Skin of body (tissue), 2 donors: ENCODE data around the gene CNKSR2. TPM values are rescaled to one million over a fixed set of nuclear protein-coding genes. Genes with fewer than 3 reads are reported as not detected.

ENCODE experiments used
- DNase-seq: peaks from one replicate; lab custom pipeline; 2025; lab: John Stamatoyannopoulos, UW
- total RNA-seq: library from RNA; depleted of rRNA; stranded (reverse); fragments of >200 nt; gene quantifications from one replicate; pipeline ENCODE4 v1.2.3, GENCODE V29; 2014

The CNKSR2 gene
- total RNA-seq, 1 donor from 2014 or later, result 8.2 TPM

DNA sequence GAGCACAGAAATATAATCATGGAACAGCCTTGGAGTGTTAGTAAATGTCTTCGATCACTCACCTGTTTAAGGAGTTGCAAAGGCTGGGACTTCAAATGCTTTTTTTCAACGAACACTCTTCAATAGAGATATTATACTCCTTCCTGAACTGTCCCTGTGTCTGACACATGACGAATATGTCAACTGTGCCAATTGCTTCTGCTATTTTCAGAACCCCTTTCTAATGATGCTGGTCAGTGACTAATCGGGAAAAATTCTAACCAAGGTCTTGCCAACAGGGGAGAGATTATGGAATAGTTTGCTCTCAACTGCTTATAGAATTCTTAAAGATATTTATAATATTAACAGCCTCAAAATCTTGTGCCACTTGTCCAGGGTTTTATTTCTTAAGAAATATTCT lies 292.5 kb downstream of the CNKSR2 start:
- no peak for DNase-seq

DNA sequence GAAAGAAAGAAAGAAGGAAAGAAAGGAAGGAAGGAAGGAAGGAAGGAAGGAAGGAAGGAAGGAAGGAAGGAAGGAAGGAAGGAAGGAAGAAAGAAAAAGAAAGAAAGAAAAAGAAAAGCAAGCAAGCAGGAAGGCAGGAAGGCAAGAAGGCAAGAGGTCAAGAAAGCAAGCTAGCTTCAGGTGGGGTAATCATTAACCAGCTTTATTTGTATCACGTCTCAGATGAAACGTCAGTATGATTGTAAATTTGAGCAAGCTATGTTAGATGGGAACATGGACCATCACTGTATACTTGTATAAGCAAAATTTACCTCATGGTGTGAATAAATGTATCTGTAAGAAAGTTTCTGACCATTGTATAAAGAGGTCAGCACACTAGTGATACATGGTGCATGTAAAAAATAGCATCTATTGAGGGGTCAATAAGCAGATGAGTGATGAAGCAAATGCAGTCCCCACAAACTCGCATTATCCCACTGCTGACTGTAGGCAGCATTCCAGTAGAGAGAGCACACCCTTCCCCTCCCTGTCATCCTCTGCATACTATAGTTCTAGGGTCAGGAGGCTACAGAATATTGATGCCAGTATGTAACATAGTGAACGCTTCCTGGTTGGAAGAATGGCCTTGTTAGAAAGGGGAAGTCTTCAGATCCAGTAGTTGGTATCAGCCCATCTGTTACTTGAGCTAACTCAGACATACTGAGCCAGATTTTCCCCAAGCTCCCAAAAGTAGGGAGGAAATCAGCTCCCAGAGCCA lies 300.4 kb downstream of the CNKSR2 start:
- DNase-seq, result no peak

DNA sequence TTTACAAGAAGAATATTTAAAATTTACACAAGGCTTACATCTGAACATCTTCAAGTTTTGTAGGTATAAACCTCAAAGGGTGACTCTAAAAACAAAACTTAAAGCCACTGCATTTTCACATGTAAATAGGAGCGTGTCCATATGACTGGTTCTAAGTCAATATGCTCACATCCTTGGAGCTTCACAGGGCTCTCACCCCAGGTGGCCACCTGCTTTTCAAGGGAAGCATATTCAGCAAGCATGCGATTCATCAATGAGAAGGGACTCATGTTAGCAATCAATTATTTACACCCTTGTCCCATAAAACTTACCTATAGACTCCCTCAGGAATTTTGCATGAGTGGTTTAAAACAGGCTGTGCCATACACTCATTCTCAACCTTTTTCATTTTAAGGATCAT lies 301.7 kb downstream of the CNKSR2 start:
- no peak for DNase-seq

DNA sequence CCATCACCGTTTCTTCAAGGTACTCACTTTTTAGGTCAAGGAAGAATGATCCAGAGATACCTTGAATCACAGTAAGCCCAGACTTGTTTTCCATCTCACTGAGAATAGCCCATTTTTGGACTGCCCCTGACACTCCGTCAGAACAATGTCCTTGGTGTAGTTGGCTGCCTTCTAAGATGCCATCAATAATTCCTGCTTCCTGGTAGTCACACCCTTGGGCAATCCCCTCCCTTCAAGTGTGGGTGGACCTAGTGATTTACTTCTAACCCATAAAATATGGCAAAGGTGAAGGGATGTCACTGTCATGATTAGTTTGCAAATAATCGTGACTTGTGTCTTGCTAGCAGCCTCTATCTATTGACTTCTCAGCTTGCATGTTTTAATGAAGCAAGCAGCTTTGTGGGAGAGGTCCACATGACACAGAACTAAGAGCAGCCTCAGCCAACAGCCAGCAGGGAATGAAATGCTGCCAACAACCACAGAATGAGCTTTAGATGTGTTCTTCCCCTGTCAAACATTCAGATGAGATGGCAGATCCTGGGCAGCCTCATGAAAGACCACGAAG lies 303.9 kb downstream of the CNKSR2 start:
- no peak for DNase-seq

DNA sequence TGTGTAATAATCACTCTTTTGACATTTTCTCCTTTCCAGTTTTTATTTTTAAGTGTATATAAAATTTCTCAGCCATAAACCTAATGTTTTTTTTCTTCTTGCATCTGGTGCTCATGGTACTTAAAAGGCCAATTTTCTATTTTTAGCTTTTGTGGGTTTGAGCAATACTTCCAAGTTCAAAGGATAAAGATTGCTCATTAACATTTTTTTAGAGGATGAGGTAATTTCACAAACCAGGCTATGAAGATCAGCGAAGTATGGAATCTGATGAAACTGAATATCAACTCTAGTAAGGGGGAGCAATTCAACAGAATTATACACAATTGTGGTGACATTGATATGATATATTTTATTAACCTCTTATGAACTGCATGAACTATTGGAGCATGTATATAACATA lies 309.7 kb downstream of the CNKSR2 start:
- no peak for DNase-seq

DNA sequence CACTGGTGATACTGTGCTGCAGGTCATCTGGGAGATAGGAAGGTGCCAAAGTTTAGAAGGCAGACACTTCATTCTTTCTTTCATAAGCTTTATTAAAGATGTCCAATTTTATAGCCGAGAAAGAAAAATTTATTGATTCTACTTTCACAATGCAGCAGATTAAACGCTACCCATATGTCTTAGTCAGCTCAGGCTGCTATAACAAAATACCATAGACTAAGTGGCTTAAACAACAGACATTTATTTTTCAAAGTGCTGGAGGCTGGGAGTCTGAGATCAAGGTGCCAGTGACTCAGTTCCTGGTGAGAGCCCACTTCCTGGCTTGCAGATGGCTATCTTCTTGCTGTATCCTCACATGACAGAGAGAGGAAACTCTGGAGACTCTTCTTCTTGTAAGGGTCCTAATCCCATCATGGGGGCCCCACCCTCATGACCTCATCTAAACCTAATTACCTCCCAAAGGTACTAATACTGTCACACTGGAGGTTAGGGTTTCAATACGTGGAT lies 317.3 kb downstream of the CNKSR2 start:
- no peak for DNase-seq

DNA sequence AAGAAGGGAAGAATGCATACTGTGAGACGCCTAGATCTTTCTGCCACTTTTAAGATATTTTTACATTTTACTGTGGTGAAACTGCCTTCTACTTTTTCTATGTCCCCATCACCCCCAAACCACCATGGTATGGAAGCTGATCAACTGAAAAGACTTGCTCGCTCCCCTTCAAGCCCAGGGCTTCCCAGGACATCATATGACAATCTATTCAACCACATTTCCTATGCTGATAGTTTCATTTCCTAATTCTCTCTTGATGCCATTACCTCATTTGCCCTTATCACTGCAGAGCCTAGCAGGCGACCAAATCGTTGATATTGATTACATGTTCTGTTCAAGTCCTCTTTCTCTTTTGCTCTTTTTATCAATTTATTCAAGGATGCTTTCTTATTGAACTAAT lies 324.1 kb downstream of the CNKSR2 start:
- no peak for DNase-seq

DNA sequence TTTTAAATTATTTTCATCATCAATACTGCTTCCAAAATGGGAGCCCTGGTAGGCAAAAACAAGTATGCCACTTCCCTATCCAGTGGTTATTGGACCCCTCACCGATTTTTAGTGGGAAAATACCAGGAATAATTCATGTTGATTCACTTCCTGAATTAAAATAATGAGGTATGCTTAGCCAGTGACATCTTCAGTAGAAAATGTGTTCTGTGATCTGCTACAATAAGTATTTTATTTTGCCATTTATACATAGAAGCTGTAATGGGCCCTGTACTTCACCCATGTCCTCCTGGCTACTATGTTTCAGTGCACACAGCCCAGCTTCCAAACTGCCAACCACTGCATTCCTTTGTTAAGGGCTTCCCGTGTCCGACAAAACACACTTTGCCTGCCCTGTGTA lies 324.9 kb downstream of the CNKSR2 start:
- DNase-seq, result no peak

DNA sequence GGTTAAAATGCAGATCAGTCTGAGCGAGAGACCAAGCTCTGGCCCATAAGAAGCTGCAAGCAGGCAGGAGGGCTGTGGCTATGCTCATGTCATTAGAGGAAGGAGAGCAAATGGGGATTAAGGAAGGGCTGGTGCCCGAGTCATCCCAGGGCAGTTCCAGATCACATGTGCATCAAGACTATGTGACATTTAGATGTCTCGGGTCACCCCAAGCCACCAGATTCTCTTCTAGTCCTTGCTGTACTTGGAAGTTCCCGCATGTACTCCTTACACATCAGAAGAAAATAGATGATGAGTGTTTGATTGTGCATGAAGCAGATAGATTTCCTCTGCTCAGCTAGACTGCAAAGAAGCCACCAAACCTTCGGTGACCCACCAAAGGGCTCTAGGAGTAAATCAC lies 326.1 kb downstream of the CNKSR2 start:
- DNase-seq, result no peak

DNA sequence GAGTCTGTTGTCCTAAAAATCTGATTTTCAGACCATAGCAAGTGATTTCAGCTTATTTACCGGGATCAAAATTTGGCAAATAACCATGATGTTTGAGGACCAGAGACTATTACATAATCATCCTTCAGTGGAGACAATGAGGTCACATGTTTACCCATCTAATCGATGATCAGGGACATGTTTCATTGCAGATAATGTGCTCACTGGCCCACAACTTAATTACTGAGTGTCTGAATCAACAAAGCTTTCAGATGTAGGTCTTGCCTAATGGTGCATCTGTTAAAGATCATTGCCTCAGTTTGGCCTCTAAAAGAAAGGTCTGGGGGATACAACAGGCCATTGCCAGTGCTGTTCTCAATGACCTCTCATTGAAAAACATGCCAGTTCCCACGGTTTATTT lies 326.7 kb downstream of the CNKSR2 start:
- no peak for DNase-seq

DNA sequence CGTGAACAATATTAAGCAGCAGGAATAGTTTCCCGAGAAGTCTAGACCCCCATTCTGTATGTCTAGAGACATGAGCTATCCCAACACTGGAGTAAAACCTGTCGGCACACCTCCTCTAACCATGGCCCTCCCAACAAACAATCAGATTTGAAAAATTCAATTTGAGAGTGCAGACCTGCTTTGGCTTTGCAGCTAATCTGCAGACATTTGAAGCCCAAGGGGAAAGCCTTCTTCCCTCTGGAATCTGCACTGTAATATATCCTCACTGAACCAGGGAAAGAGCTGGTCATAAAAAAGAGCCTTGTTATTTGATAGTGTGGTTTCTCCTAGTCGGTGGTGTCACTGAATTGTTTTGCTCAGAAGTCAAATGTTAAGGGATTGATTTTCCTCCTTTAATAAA lies 328.5 kb downstream of the CNKSR2 start:
- DNase-seq, result no peak
